HEK293T (cell line): ENCODE data around the gene ADAMTS12.

Experiments
- CTCF ChIA-PET: fragments of 350-600 bp; formaldehyde crosslinking; extraction: SDS; loops from one replicate; lab custom pipeline; 2021; ENCODE audit warnings: antibody characterized with exemption, inconsistent platforms; lab: Yijun Ruan, JAX
- POLR2A ChIA-PET: fragments of 350-600 bp; formaldehyde crosslinking; extraction: SDS; loops from one replicate; lab custom pipeline; 2020; ENCODE audit warnings: antibody characterized with exemption, inconsistent platforms; lab: Yijun Ruan, JAX
- DNase-seq: peaks from one replicate; pipeline ENCODE4 v3.0.0; 2012; ENCODE audit warnings: mixed read lengths; ENCODE audit errors: extremely low spot score
- ARNT ChIP-seq: fragments of 450-650 bp; IDR thresholded peaks from 2 replicates; pipeline ENCODE4 v1.6.1; 2017; ENCODE audit warnings: mild to moderate bottlenecking
- BHLHE40 ChIP-seq: fragments of 450-650 bp; IDR thresholded peaks from 2 replicates; pipeline ENCODE4 v1.6.1; 2016; ENCODE audit warnings: mild to moderate bottlenecking, moderate library complexity, borderline replicate concordance
- CTBP1 ChIP-seq: fragments of 450-650 bp; IDR thresholded peaks from 2 replicates; pipeline ENCODE4 v1.6.1; 2016; ENCODE audit warnings: borderline replicate concordance
- ELF4 ChIP-seq: fragments of 450-650 bp; IDR thresholded peaks from 2 replicates; pipeline ENCODE4 v1.6.1; 2017; ENCODE audit warnings: antibody characterized with exemption
- FOXA1 ChIP-seq: fragments of 450-650 bp; IDR thresholded peaks from 2 replicates; pipeline ENCODE4 v1.6.1; 2016; ENCODE audit warnings: mild to moderate bottlenecking
- FOXK2 ChIP-seq: fragments of 450-650 bp; IDR thresholded peaks from 2 replicates; pipeline ENCODE4 v1.6.1; 2016; ENCODE audit warnings: mild to moderate bottlenecking
- FOXM1 ChIP-seq: fragments of 450-650 bp; IDR thresholded peaks from 2 replicates; pipeline ENCODE4 v1.6.1; 2017; ENCODE audit warnings: mild to moderate bottlenecking, borderline replicate concordance
- HDGF ChIP-seq: fragments of 450-650 bp; IDR thresholded peaks from 2 replicates; pipeline ENCODE4 v1.6.1; 2017; ENCODE audit warnings: antibody characterized with exemption, borderline replicate concordance
- L3MBTL2 ChIP-seq: fragments of 450-650 bp; conservative IDR thresholded peaks from 2 replicates; pipeline ENCODE4 v1.6.1; 2016; ENCODE audit warnings: mild to moderate bottlenecking
- LEF1 ChIP-seq: fragments of 450-650 bp; IDR thresholded peaks from 2 replicates; pipeline ENCODE4 v1.6.1; 2017; ENCODE audit warnings: mild to moderate bottlenecking, borderline replicate concordance
- NFRKB ChIP-seq: fragments of 450-650 bp; IDR thresholded peaks from 2 replicates; pipeline ENCODE4 v1.6.1; 2016; ENCODE audit warnings: mild to moderate bottlenecking, moderate library complexity
- PKNOX1 ChIP-seq: fragments of 450-650 bp; IDR thresholded peaks from 2 replicates; pipeline ENCODE4 v1.6.1; 2016
- SP1 ChIP-seq: fragments of 450-650 bp; IDR thresholded peaks from 2 replicates; pipeline ENCODE4 v1.6.1; 2017
- SUZ12 ChIP-seq: fragments of 450-650 bp; IDR thresholded peaks from 2 replicates; pipeline ENCODE4 v1.6.1; 2016; ENCODE audit warnings: mild to moderate bottlenecking
- TARDBP ChIP-seq: fragments of 450-650 bp; IDR thresholded peaks from 2 replicates; pipeline ENCODE4 v1.6.1; 2016
- ZNF384 ChIP-seq: fragments of 450-650 bp; IDR thresholded peaks from 2 replicates; pipeline ENCODE4 v1.6.1; 2016

The ADAMTS12 gene

GRCh38 chr5:33579152-33579551 lies 312.6 kb downstream of the ADAMTS12 start:
- ChIA-PET CTCF (interaction anchor here (3.1 kb wide), 1 partner anchor 10 kb away, joined by 8 read pairs; no protein-coding TSS in a partner anchor), POLR2A (interaction anchor here (0.7 kb wide), 1 partner anchor 59 kb away, joined by 3 read pairs; no protein-coding TSS in a partner anchor)
- no peak for TF ChIP-seq FOXK2
- TF ChIP-seq TARDBP, result no peak
- no peak for TF ChIP-seq BHLHE40
- no peak for TF ChIP-seq ARNT
- TF ChIP-seq ZNF384, result no peak
- TF ChIP-seq SP1, result no peak
- TF ChIP-seq FOXM1, result no peak
- no peak for DNase-seq

GRCh38 chr5:33576726-33577590 lies 314.8 kb downstream of the ADAMTS12 start:
- no peak for TF ChIP-seq TARDBP
- TF ChIP-seq FOXM1, result no peak
- TF ChIP-seq PKNOX1, result no peak
- no peak for TF ChIP-seq BHLHE40
- no peak for DNase-seq
- POLR2A ChIA-PET, result interaction anchor here (1.7 kb wide), 1 partner anchor 136 kb away, joined by 4 read pairs; the partner anchor contains the start of gene TARS1
- CTCF ChIA-PET, result interaction anchor here (0.6 to 3.1 kb wide), 2 partner anchors 11 to 12 kb away, joined by 3 to 8 read pairs; no protein-coding TSS in a partner anchor

DNA sequence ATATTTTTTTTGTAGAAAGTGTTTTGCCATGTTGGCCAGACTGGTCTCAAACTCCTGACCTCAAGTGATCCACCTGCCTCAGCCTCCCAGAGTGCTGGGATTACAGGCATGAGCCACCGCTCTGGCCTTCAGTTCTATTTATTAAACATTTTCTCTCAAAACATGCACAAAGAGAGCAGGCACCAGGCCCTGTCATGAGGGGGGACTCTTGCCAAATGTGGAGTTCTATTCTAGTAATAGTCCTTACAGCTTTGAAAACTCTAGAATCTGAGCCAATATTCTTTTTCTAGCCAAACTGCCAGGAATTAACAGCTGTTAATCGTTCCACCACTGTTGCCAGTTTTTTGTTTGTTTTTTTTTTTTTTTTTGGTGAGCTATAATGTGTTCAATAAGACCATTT lies 326.5 kb downstream of the ADAMTS12 start:
- CTCF ChIA-PET, result no interaction called here
- no peak for TF ChIP-seq SP1
- no peak for TF ChIP-seq PKNOX1
- TF ChIP-seq NFRKB, result no peak
- TF ChIP-seq BHLHE40, result no peak
- no peak for TF ChIP-seq FOXA1
- no peak for TF ChIP-seq FOXM1
- TF ChIP-seq ZNF384, result no peak
- TF ChIP-seq TARDBP, result no peak
- TF ChIP-seq ARNT, result no peak
- no peak for TF ChIP-seq FOXK2
- TF ChIP-seq ELF4, result no peak
- TF ChIP-seq CTBP1, result no peak
- no peak for TF ChIP-seq LEF1
- TF ChIP-seq L3MBTL2, result no peak
- no peak for TF ChIP-seq SUZ12
- TF ChIP-seq HDGF, result no peak
- no peak for DNase-seq
- POLR2A ChIA-PET, result no interaction called here

DNA sequence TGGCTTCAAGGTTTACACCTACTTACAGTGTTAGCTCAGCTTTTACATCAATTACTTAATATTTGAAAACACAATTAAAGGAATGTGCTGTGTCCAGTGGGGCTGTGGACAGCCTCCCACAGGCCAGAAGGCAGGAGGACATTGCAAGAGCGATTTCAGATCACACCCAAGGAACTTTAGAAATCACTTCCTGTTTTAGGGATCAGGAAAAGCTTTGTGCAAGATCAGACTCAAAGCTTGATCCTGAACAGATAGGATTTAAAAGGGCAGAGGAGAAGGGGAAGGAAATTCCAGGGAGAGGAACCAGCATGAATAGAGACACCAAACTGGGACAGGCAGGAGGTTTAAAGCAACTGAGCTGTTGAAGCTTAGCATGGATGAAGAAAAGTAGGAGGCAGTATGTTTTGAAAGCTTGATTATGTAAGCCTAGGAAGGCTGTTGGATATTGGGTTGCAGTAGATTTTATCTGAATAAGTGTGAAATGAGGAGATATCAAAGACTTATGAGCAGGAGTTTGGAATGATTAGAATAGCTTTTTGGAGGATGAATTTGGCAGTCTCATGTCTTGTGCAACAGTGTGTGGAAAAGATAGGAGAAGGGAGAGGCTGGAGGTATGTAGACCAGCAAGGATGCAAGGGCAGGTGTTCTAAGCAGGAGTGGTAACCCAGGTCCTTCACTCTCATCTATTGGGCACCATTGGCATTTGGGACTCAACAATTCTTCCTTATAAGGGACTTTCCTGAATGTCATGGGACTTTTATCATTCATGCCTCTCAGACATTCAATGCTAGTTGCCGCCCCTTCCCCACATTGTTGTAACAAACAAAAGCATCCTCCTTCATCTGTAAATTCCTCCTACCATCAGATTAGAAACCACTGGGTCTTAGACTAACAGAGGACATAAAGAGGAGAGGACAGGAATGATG lies 327.5 kb downstream of the ADAMTS12 start:
- TF ChIP-seq FOXM1 (no peak), CTBP1 (no peak), FOXA1 (no peak), TARDBP (no peak), ZNF384 (no peak), SP1 (no peak), PKNOX1 (no peak), ELF4 (no peak), BHLHE40 (no peak), NFRKB (no peak)
- DNase-seq, result no peak
- POLR2A ChIA-PET, result interaction anchor here (0.7 kb wide), 1 partner anchor 8 kb away, joined by 3 read pairs; no protein-coding TSS in a partner anchor
- CTCF ChIA-PET, result no interaction called here

DNA sequence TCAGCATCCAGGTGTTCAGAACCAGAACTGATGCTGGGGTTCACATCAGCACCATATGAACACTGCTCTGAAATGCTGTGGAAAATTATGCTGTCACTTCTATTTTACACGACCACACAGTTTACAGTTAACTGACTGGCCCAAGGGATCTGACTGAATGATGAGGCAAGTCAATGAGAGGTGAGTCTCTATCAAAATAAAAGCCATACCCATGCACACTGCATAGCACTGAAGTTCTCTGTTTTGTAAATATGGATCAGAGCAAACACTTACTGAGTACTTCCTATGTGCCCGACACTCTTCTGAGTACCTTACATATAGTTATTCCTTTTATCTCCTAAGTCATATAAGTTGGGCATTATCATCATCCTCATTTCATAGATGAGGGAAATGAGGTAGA lies 328.3 kb downstream of the ADAMTS12 start:
- DNase-seq, result no peak
- POLR2A ChIA-PET, result no interaction called here
- CTCF ChIA-PET, result no interaction called here
- TF ChIP-seq BHLHE40, result no peak
- TF ChIP-seq SP1, result no peak
- TF ChIP-seq ZNF384, result no peak
- TF ChIP-seq CTBP1, result no peak
- TF ChIP-seq SUZ12, result no peak
- TF ChIP-seq FOXM1, result no peak
- no peak for TF ChIP-seq LEF1
- no peak for TF ChIP-seq HDGF
- TF ChIP-seq ELF4, result no peak
- no peak for TF ChIP-seq NFRKB
- TF ChIP-seq ARNT, result no peak
- no peak for TF ChIP-seq FOXK2
- no peak for TF ChIP-seq PKNOX1
- no peak for TF ChIP-seq FOXA1
- TF ChIP-seq L3MBTL2, result no peak
- no peak for TF ChIP-seq TARDBP
